ENCODE measurements around the gene SLC24A4. TPM values are rescaled to one million over a fixed set of nuclear protein-coding genes. Genes with fewer than 3 reads are reported as not detected.

The SLC24A4 gene
- total RNA-seq, 3 donors from 2014 or later, result 0.15 to 0.96 TPM; not detected in 1

- TF ChIP-seq POLR2A (IDR thresholded peaks at IDR 0.05) (no peak), POLR2AphosphoS5 (IDR thresholded peaks at IDR 0.05) (no peak), CTCF (IDR thresholded peaks at IDR 0.05) (no peak)
Observed at GRCh38 chr14:92448786-92449185, 125.8 kb downstream of the SLC24A4 start.

GRCh38 chr14:92449404-92450181, 126.6 kb downstream of the SLC24A4 start:
- TF ChIP-seq POLR2A (IDR thresholded peaks at IDR 0.05), result no peak
- no peak for TF ChIP-seq CTCF (IDR thresholded peaks at IDR 0.05)
- TF ChIP-seq POLR2AphosphoS5 (IDR thresholded peaks at IDR 0.05), result no peak
- no peaks in the 10 kb centered on the region for H3K9me3 ChIP-seq
- DNase-seq (ENCODE audit: low spot score in 2 of 2), result no peak
- no peaks in the 10 kb centered on the region for H3K36me3 ChIP-seq
- H3K27ac ChIP-seq, result no peak overlapping the region
- intact Hi-C loops (cut with DNase I; ENCODE audit: low total_unique reads), result no loop called here
- H3K4me1 ChIP-seq, result no peaks in the 10 kb centered on the region
- no peaks in the 10 kb centered on the region for H3K27me3 ChIP-seq
- H3K4me3 ChIP-seq, result no peak overlapping the region

More at GRCh38 chr14:92448786-92449185, 125.8 kb downstream of the SLC24A4 start:
- no peaks in the 10 kb centered on the region for H3K4me1 ChIP-seq
- no peaks in the 10 kb centered on the region for H3K36me3 ChIP-seq
- no peak overlapping the region for H3K4me3 ChIP-seq
- no peak for DNase-seq (ENCODE audit: low spot score in 2 of 2)
- no peaks in the 10 kb centered on the region for H3K27me3 ChIP-seq
- H3K9me3 ChIP-seq, result no peaks in the 10 kb centered on the region
- H3K27ac ChIP-seq, result no peak overlapping the region
- intact Hi-C loops (cut with DNase I; ENCODE audit: low total_unique reads), result no loop called here

- H3K36me3 ChIP-seq, result no peaks in the 10 kb centered on the region
- no peaks in the 10 kb centered on the region for H3K4me1 ChIP-seq
- intact Hi-C loops (cut with DNase I; ENCODE audit: low total_unique reads), result no loop called here
- H3K4me3 ChIP-seq, result no peak overlapping the region
- no peak for DNase-seq (ENCODE audit: low spot score in 2 of 2)
- TF ChIP-seq CTCF (IDR thresholded peaks at IDR 0.05), result no peak
- no peak for TF ChIP-seq POLR2AphosphoS5 (IDR thresholded peaks at IDR 0.05)
- TF ChIP-seq POLR2A (IDR thresholded peaks at IDR 0.05), result no peak
- H3K27ac ChIP-seq, result no peak overlapping the region
- no peaks in the 10 kb centered on the region for H3K27me3 ChIP-seq
- H3K9me3 ChIP-seq, result no peaks in the 10 kb centered on the region
Observed at GRCh38 chr14:92450351-92451070, 127.5 kb downstream of the SLC24A4 start.

GRCh38 chr14:92451245-92451644, 128.3 kb downstream of the SLC24A4 start:
- Histone ChIP-seq H3K27me3 (no peaks in the 10 kb centered on the region), H3K27ac (no peak overlapping the region), H3K36me3 (no peaks in the 10 kb centered on the region), H3K4me1 (no peaks in the 10 kb centered on the region), H3K4me3 (no peak overlapping the region), H3K9me3 (no peaks in the 10 kb centered on the region)
- intact Hi-C loops (cut with DNase I; ENCODE audit: low total_unique reads), result no loop called here
- no peak for DNase-seq (ENCODE audit: low spot score in 2 of 2)
- TF ChIP-seq POLR2A (IDR thresholded peaks at IDR 0.05) (no peak), POLR2AphosphoS5 (IDR thresholded peaks at IDR 0.05) (no peak), CTCF (IDR thresholded peaks at IDR 0.05) (no peak)

GRCh38 chr14:92451755-92452154, 128.8 kb downstream of the SLC24A4 start:
- H3K9me3 ChIP-seq, result no peaks in the 10 kb centered on the region

More at GRCh38 chr14:92451755-92452154, 128.8 kb downstream of the SLC24A4 start:
- Histone ChIP-seq H3K27ac (peak overlapping the region in 1 of 2 donors; percentile 32), H3K36me3 (no peaks in the 10 kb centered on the region), H3K4me1 (no peaks in the 10 kb centered on the region), H3K4me3 (no peak overlapping the region), H3K27me3 (no peaks in the 10 kb centered on the region)
- intact Hi-C loops (cut with DNase I; ENCODE audit: low total_unique reads), result loop anchor here (2.0 kb wide), 1 partner anchor 69 kb away; no protein-coding TSS in a partner anchor
- DNase-seq (ENCODE audit: low spot score in 2 of 2), result no peak
- TF ChIP-seq POLR2AphosphoS5 (IDR thresholded peaks at IDR 0.05), result no peak
- no peak for TF ChIP-seq CTCF (IDR thresholded peaks at IDR 0.05)
- TF ChIP-seq POLR2A (IDR thresholded peaks at IDR 0.05), result no peak

Measured in breast epithelium (tissue), 4 donors.